ENCODE results near the gene ZNRF1. TPM values are rescaled to one million over a fixed set of nuclear protein-coding genes. Genes with fewer than 3 reads are reported as not detected.

ZNRF1 gene
- total and polyA plus RNA-seq, 2 of the 13 experiments (the other 11 are each of a cell fraction or from before 2014, with no cell fraction given) = 43.9 to 58.7 TPM

DNA sequence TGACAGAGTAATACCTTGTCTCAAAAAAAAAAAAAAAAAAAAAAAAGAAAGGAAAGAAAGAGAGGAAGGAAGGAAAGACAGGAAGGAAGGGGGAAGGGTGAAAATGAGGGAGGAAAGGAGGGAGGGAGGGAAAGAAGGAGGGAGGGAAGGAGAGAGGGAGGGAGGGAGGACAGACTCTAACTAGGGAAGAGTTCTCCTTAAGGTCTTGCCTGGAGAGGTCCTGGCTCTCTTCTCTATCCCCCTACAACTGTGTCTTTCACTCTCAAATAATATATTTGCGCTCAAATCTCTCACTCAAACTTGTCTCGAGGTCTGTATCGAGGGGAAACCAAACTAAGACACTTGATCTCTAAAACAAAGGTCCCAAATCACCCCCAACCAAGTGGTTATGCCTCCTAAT, 49.5 kb upstream of the ZNRF1 start:
- intact Hi-C loops (cut with micrococcal nuclease; ENCODE audit: unreplicated experiment) = no loop called here
- Histone ChIP-seq H4K20me1 (ENCODE audit: insufficient read depth, low read length) (no peaks in the 10 kb centered on the region), H3K36me3 (replicated peaks in 1 of 2; ENCODE audit: control insufficient read depth in 1 of 2, insufficient read depth in 2 of 2, low read length in 2 of 2) (peaks cover 29 to 69% of the 10 kb centered on the region in 2 experiments), H3K79me2 (ENCODE audit: insufficient read depth, low read length) (no peaks in the 10 kb centered on the region), H2AFZ (ENCODE audit: low read length) (no peak overlapping the region), H3K27me3 (ENCODE audit: control insufficient read depth in 1 of 2, insufficient read depth in 2 of 2, low read length in 2 of 2) (no peaks in the 10 kb centered on the region), H3K4me3 (replicated peaks in 1 of 3; ENCODE audit: insufficient read depth in 1 of 3, low read depth in 2 of 3, low read length in 3 of 3) (no peak overlapping the region), H3K27ac (ENCODE audit: extremely low read length, insufficient read depth, low read length) (peak overlapping the region; percentile 3), H3K4me2 (ENCODE audit: low read depth, low read length) (no peak overlapping the region), H3K9me3 (ENCODE audit: low read length) (no peaks in the 10 kb centered on the region), H3K4me1 (ENCODE audit: insufficient read depth, low read length) (peaks cover 27% of the 10 kb centered on the region), H3K9ac (ENCODE audit: insufficient read depth, low read depth, low read length) (no peak overlapping the region)
- ATAC-seq (no peak), DNase-seq (ENCODE audit: low spot score) (no peak), FAIRE-seq (no peak)
- in situ Hi-C loops (cut with HindIII; ENCODE audit: extremely low pct_ligation_motif_present, low pct_unique_long_range_greater_than_20kb) = no loop called here
- TF ChIP-seq HNRNPK (IDR thresholded peaks at IDR 0.05; ENCODE audit: low read depth, low read length, poor library complexity, severe bottlenecking) = peak; percentile 91
- TF ChIP-seq ATRX (CRISPR knock-in tag; IDR thresholded peaks at IDR 0.05; ENCODE audit: borderline replicate concordance) = no peak
- no TSS peak for BruUV-seq (replicated peaks)
- POLR2A ChIA-PET = no interaction called here
- 98% methylated on average over 3 of the region's 3 CpGs for WGBS (ENCODE audit: low lambda C conversion rate)
- CTCF ChIA-PET (ENCODE audit: low intra/inter-chr PET ratio, low total read pairs) = no interaction called here

DNA sequence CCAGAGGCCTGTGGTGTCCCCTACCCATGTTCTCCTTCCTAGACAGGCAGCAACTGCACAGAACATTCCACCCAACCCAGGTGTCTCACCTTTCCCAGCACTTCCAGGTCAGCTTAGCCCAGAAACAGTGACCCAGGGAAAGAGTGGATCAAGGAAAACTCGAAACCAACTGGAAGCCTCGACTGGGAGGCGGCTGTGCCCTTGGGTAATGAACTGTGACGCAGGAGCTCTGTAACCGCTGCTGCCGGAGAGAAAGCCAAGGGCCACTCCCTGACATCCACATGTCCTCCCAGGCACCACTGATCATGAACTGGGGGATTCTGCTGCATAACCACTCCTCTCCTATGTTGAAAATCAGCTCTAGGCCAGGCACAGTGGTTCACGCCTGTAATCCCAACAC, 48.3 kb upstream of the ZNRF1 start:
- H3K9me3 ChIP-seq (ENCODE audit: low read length) = no peaks in the 10 kb centered on the region
- ChIA-PET POLR2A (interaction anchor here (0.7 to 1.7 kb wide), 2 partner anchors 32 to 35 kb away, joined by 3 to 5 read pairs; partner anchors contain the start of gene WDR59), CTCF (ENCODE audit: low intra/inter-chr PET ratio, low total read pairs) (no interaction called here)
- no peak overlapping the region for H2AFZ ChIP-seq (ENCODE audit: low read length)
- no peak for DNase-seq (ENCODE audit: low spot score)
- H3K4me1 ChIP-seq (ENCODE audit: insufficient read depth, low read length) = peaks cover 27% of the 10 kb centered on the region
- WGBS (ENCODE audit: low lambda C conversion rate) = over 99% methylated on average over 7 of the region's 7 CpGs
- peaks cover 29 to 72% of the 10 kb centered on the region in 2 experiments for H3K36me3 ChIP-seq (replicated peaks in 1 of 2; ENCODE audit: control insufficient read depth in 1 of 2, insufficient read depth in 2 of 2, low read length in 2 of 2)
- H3K79me2 ChIP-seq (ENCODE audit: insufficient read depth, low read length) = no peaks in the 10 kb centered on the region
- H3K27me3 ChIP-seq (ENCODE audit: control insufficient read depth in 1 of 2, insufficient read depth in 2 of 2, low read length in 2 of 2) = no peaks in the 10 kb centered on the region
- 0 out of 3 replicates have a peak, but pooled peaks have one; percentile 19 for ATAC-seq
- no peak overlapping the region for H3K27ac ChIP-seq (ENCODE audit: extremely low read length, insufficient read depth, low read length)
- H4K20me1 ChIP-seq (ENCODE audit: insufficient read depth, low read length) = no peaks in the 10 kb centered on the region
- no peak overlapping the region for H3K4me2 ChIP-seq (ENCODE audit: low read depth, low read length)
- no peak overlapping the region for H3K9ac ChIP-seq (ENCODE audit: insufficient read depth, low read depth, low read length)
- H3K4me3 ChIP-seq (replicated peaks in 1 of 3; ENCODE audit: insufficient read depth in 1 of 3, low read depth in 2 of 3, low read length in 3 of 3) = no peak overlapping the region
- intact Hi-C loops (cut with micrococcal nuclease; ENCODE audit: unreplicated experiment) (no loop called here), in situ Hi-C loops (cut with HindIII; ENCODE audit: extremely low pct_ligation_motif_present, low pct_unique_long_range_greater_than_20kb) (no loop called here)
- no peak for FAIRE-seq
- no TSS peak for BruUV-seq (replicated peaks)
- TF ChIP-seq NR2C2 (CRISPR knock-in tag; IDR thresholded peaks at IDR 0.05; ENCODE audit: borderline replicate concordance) = no peak
- TF ChIP-seq ARNT (IDR thresholded peaks at IDR 0.05) = no peak
- no peak for TF ChIP-seq MLLT10 (CRISPR knock-in tag; IDR thresholded peaks at IDR 0.05)
- TF ChIP-seq, protein P1, sequence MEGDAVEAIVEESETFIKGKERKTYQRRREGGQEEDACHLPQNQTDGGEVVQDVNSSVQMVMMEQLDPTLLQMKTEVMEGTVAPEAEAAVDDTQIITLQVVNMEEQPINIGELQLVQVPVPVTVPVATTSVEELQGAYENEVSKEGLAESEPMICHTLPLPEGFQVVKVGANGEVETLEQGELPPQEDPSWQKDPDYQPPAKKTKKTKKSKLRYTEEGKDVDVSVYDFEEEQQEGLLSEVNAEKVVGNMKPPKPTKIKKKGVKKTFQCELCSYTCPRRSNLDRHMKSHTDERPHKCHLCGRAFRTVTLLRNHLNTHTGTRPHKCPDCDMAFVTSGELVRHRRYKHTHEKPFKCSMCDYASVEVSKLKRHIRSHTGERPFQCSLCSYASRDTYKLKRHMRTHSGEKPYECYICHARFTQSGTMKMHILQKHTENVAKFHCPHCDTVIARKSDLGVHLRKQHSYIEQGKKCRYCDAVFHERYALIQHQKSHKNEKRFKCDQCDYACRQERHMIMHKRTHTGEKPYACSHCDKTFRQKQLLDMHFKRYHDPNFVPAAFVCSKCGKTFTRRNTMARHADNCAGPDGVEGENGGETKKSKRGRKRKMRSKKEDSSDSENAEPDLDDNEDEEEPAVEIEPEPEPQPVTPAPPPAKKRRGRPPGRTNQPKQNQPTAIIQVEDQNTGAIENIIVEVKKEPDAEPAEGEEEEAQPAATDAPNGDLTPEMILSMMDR (CRISPR knock-in tag; IDR thresholded peaks at IDR 0.05) = no peak
- TF ChIP-seq ATF7-NPFF (CRISPR knock-in tag; IDR thresholded peaks at IDR 0.05; ENCODE audit: low read depth) = no peak

Data from HepG2 (cell line).